HepG2 (cell line): ENCODE data around the gene ARPP21. TPM values are rescaled to one million over a fixed set of nuclear protein-coding genes. Genes with fewer than 3 reads are reported as not detected.

Source experiments
- ATAC-seq: fragments of 200-7000 bp; cut with Tn5 transposase; 3 replicates; pipeline ENCODE4 v1.9.1; 2020; ENCODE audit warnings: mild to moderate bottlenecking, moderate library complexity
- BruUV-seq: library from RNA; stranded (reverse); fragments of 400-500 nt; replicated peaks from 2 replicates; lab custom pipeline; 2021; lab: Mats Ljungman, UMichigan
- CTCF ChIA-PET: fragments of 300-600 bp; formaldehyde crosslinking; extraction: SDS; loops from one replicate; lab custom pipeline; 2021; ENCODE audit warnings: low total read pairs, inconsistent platforms, low intra/inter-chr PET ratio; lab: Yijun Ruan, JAX
- POLR2A ChIA-PET: fragments of 350-600 bp; sonication (Branson Sonifier 250); formaldehyde crosslinking; loops from one replicate; lab custom pipeline; 2020; ENCODE audit warnings: antibody characterized with exemption, inconsistent platforms; lab: Yijun Ruan, JAX
- DNase-seq: peaks from one replicate; pipeline ENCODE4 v3.0.0-alpha.2; 2015; ENCODE audit warnings: low spot score
- FAIRE-seq: peaks from 3 replicates; lab custom pipeline; 2011; peaks lifted over from hg19 to GRCh38; lab: Jason Lieb, UNC
- H2AFZ ChIP-seq: one replicate; pipeline ENCODE4 v1.6.1; 2011; ENCODE audit warnings: low read length, inconsistent platforms
- H3K27ac ChIP-seq: fragments of 300-600 bp; 3 replicates; pipeline ENCODE4 v1.8.0; 2011; ENCODE audit warnings: mixed run types, mild to moderate bottlenecking, mixed read lengths, low read length, inconsistent platforms; ENCODE audit not compliant: insufficient read depth; ENCODE audit errors: extremely low read length
- H3K27me3 ChIP-seq, 2 experiments: fragments of 200-600 bp in 1 of 2; 2 replicates in 1 of 2; 3 replicates in 1 of 2; pipeline versions ENCODE4 v1.6.0 to v1.8.0; 2011; ENCODE audit warnings: low read length in 2 of 2, mild to moderate bottlenecking in 2 of 2, moderate library complexity in 2 of 2, inconsistent platforms in 1 of 2; ENCODE audit not compliant: insufficient read depth in 2 of 2, control insufficient read depth in 1 of 2
- H3K36me3 ChIP-seq, 2 experiments: fragments of 200-600 bp in 1 of 2; replicated peaks in 1 of 2; 2 replicates in 1 of 2; 3 replicates in 1 of 2; pipeline versions ENCODE4 v1.5.1 to v1.8.0; 2011; ENCODE audit warnings: low read length in 2 of 2, inconsistent platforms in 1 of 2; ENCODE audit not compliant: insufficient read depth in 2 of 2, control insufficient read depth in 1 of 2
- H3K4me1 ChIP-seq: 2 replicates; pipeline ENCODE4 v1.5.1; 2012; ENCODE audit warnings: low read length, inconsistent platforms; ENCODE audit not compliant: insufficient read depth
- H3K4me2 ChIP-seq: 2 replicates; pipeline ENCODE4 v1.6.0; 2011; ENCODE audit warnings: low read depth, low read length, inconsistent platforms
- H3K4me3 ChIP-seq, 3 experiments: fragments of 200-600 bp in 1 of 3; sonication (generic), shearing (Covaris generic) in 1 of 3; replicated peaks in 1 of 3; 2 replicates each; pipeline ENCODE4 v1.5.1; 2011 to 2016; ENCODE audit warnings: low read length in 3 of 3, inconsistent platforms in 2 of 3, low read depth in 2 of 3, mild to moderate bottlenecking in 2 of 3, control low read depth in 1 of 3, mixed read lengths in 1 of 3; ENCODE audit not compliant: insufficient read depth in 1 of 3
- H3K79me2 ChIP-seq: one replicate; pipeline ENCODE4 v1.6.1; 2011; ENCODE audit warnings: low read length, inconsistent platforms; ENCODE audit not compliant: insufficient read depth
- H3K9ac ChIP-seq: 2 replicates; pipeline ENCODE4 v1.6.0; 2011; ENCODE audit warnings: mild to moderate bottlenecking, low read depth, low read length, inconsistent platforms; ENCODE audit not compliant: insufficient read depth
- H3K9me3 ChIP-seq: 2 replicates; pipeline ENCODE4 v1.5.1; 2012; ENCODE audit warnings: mild to moderate bottlenecking, low read length
- H4K20me1 ChIP-seq: 2 replicates; pipeline ENCODE4 v1.6.0; 2011; ENCODE audit warnings: inconsistent platforms, mild to moderate bottlenecking, low read length, moderate library complexity; ENCODE audit not compliant: insufficient read depth
- ERF ChIP-seq: IDR thresholded peaks from 2 replicates; pipeline ENCODE4 v1.6.1; 2018; ENCODE audit warnings: missing biosample characterization, missing genetic modification reagents
- SYNCRIP ChIP-seq: fragments of 200-400 bp; formaldehyde crosslinking; IDR thresholded peaks from 2 replicates; pipeline ENCODE4 v1.6.1; 2018; ENCODE audit warnings: mild to moderate bottlenecking, low read depth, low read length; ENCODE audit not compliant: insufficient read depth
- TEAD3 ChIP-seq: optimal IDR thresholded peaks from 2 replicates; pipeline ENCODE3; 2016; ENCODE audit warnings: borderline replicate concordance
- ZNF777 ChIP-seq: sonication (generic); formaldehyde crosslinking; IDR thresholded peaks from 2 replicates; pipeline ENCODE4 v1.4.0; 2020; ENCODE audit warnings: missing genetic modification reagents
- ZSCAN21 ChIP-seq: sonication (generic); formaldehyde crosslinking; IDR thresholded peaks from 2 replicates; pipeline ENCODE4 v1.8.0; 2022; ENCODE audit warnings: mild to moderate bottlenecking, missing genetic modification reagents, moderate library complexity, borderline replicate concordance
- WGBS: methylation state at CpG from one replicate; pipeline ENCODE4 v1.1.6; 2017; ENCODE audit warnings: low lambda C conversion rate; 5-methylcytosine and 5-hydroxymethylcytosine counted together
- in situ Hi-C: cut with HindIII; loops from 2 replicates; pipeline ENCODE4 v1.10.0; 2017; ENCODE audit warnings: low pct_unique_long_range_greater_than_20kb; ENCODE audit not compliant: extremely low pct_ligation_motif_present
- intact Hi-C: fragments of 100-400 bp; cut with micrococcal nuclease; formaldehyde crosslinking; loops from one replicate; pipeline ENCODE4 v1.10.0; 2022; ENCODE audit not compliant: unreplicated experiment
- polyA plus RNA-seq, 8 experiments: library from polyadenylated mRNA; depleted of rRNA in 3 of 8; stranded (reverse) in 7 of 8; unstranded in 1 of 8; fragments of >200 nt; fragmentation: Illumina TruSeq in 4 of 8; extraction: Trizol in 4 of 8; gene quantifications; 2 replicates each; pipeline versions ENCODE4 v1.2.1 to v1.2.3, GENCODE V29; 2011 to 2016; ENCODE audit warnings: low read depth in 4 of 8, missing spikeins in 1 of 8, mixed read lengths in 1 of 8; ENCODE audit not compliant: insufficient read depth in 1 of 8
- total RNA-seq, 5 experiments: library from RNA; depleted of rRNA; stranded (reverse); fragments of >200 nt; fragmentation: Illumina TruSeq; extraction: Trizol; gene quantifications; 2 replicates each; pipeline ENCODE4 v1.2.3, GENCODE V29; 2016; ENCODE audit warnings: low read depth in 1 of 5
- TF ChIP-seq, protein P1 (sequence below): sonication (generic); formaldehyde crosslinking; IDR thresholded peaks from 2 replicates; pipeline ENCODE4 v1.5.0; 2020; ENCODE audit warnings: mild to moderate bottlenecking, missing genetic modification reagents
- TF ChIP-seq, protein P2 (sequence below): sonication (generic); formaldehyde crosslinking; IDR thresholded peaks from 2 replicates; pipeline ENCODE4 v1.4.0; 2020; ENCODE audit warnings: missing genetic modification reagents
- TF ChIP-seq, protein P3 (sequence below): sonication (generic); formaldehyde crosslinking; IDR thresholded peaks from 2 replicates; pipeline ENCODE4 v1.8.1; 2023; ENCODE audit warnings: mild to moderate bottlenecking, missing genetic modification reagents, borderline replicate concordance

The ARPP21 gene
- total and polyA plus RNA-seq, 2 of the 13 experiments (the other 11 are each of a cell fraction or from before 2014, with no cell fraction given) = not detected

DNA sequence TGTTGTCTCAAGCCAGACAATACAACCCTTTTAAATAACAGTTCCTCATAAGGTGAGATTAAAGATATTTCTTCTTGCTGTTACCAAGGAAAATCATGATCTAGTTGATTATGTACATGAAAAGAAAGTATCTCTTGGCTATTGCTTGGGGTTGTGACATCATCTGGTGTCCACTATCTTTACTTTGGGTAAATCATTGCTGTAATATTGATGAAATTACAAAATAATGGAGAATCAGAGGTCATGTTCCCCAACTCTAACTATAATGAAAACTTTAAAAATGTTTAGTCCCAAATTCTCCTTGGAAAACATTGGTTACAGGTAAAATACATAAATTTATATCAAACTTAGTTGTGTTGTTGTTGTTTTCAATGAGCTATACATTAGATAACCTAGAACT is 142.2 kb downstream of the ARPP21 start (continued):
- TF ChIP-seq, protein P1, sequence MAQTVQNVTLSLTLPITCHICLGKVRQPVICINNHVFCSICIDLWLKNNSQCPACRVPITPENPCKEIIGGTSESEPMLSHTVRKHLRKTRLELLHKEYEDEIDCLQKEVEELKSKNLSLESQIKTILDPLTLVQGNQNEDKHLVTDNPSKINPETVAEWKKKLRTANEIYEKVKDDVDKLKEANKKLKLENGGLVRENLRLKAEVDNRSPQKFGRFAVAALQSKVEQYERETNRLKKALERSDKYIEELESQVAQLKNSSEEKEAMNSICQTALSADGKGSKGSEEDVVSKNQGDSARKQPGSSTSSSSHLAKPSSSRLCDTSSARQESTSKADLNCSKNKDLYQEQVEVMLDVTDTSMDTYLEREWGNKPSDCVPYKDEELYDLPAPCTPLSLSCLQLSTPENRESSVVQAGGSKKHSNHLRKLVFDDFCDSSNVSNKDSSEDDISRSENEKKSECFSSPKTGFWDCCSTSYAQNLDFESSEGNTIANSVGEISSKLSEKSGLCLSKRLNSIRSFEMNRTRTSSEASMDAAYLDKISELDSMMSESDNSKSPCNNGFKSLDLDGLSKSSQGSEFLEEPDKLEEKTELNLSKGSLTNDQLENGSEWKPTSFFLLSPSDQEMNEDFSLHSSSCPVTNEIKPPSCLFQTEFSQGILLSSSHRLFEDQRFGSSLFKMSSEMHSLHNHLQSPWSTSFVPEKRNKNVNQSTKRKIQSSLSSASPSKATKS (CRISPR knock-in tag) = no peak

DNA sequence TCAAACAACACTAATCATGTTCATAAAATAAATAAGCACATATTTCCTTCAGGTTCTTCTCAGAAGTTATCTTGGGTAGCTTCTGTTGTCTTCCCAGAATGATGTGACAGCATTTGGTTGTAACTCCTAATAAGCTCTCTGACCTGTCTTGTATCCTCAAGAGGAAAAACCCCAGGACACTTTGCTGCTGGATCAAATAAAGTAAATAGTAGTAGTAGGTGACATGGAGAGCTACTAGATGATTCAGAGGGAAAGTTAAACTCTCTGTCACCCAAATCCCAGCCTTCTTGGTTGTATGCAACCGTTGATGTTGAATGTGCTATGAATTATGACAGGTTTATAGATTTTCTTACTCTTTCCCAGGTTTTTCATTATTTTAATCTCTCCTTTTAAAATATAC is 143.0 kb downstream of the ARPP21 start:
- in situ Hi-C loops = no loop called here
- CTCF ChIA-PET = no interaction called here

More for the DNA sequence above, 143.0 kb downstream of the ARPP21 start:
- no peak overlapping the region for H3K9ac ChIP-seq
- no peak overlapping the region for H3K4me2 ChIP-seq
- BruUV-seq = no TSS peak
- no peak overlapping the region for H3K4me3 ChIP-seq
- POLR2A ChIA-PET = no interaction called here
- no peaks in the 10 kb centered on the region for H3K4me1 ChIP-seq
- H3K27ac ChIP-seq = no peak overlapping the region
- whole genome bisulfite sequencing = 6% methylated on average over 1 of the region's 1 CpG
- intact Hi-C loops = no loop called here
- no peak for ATAC-seq
- no peaks in the 10 kb centered on the region for H4K20me1 ChIP-seq
- FAIRE-seq = no peak
- H3K79me2 ChIP-seq = no peaks in the 10 kb centered on the region
- no peaks in the 10 kb centered on the region for H3K36me3 ChIP-seq
- H2AFZ ChIP-seq = no peak overlapping the region
- H3K27me3 ChIP-seq = no peaks in the 10 kb centered on the region; a peak in 1 of 5 replicates
- H3K9me3 ChIP-seq = peaks cover 15% of the 10 kb centered on the region
- TF ChIP-seq ZNF777 (CRISPR knock-in tag) = no peak
- no peak for TF ChIP-seq ERF (CRISPR knock-in tag)
- TF ChIP-seq, protein P2, sequence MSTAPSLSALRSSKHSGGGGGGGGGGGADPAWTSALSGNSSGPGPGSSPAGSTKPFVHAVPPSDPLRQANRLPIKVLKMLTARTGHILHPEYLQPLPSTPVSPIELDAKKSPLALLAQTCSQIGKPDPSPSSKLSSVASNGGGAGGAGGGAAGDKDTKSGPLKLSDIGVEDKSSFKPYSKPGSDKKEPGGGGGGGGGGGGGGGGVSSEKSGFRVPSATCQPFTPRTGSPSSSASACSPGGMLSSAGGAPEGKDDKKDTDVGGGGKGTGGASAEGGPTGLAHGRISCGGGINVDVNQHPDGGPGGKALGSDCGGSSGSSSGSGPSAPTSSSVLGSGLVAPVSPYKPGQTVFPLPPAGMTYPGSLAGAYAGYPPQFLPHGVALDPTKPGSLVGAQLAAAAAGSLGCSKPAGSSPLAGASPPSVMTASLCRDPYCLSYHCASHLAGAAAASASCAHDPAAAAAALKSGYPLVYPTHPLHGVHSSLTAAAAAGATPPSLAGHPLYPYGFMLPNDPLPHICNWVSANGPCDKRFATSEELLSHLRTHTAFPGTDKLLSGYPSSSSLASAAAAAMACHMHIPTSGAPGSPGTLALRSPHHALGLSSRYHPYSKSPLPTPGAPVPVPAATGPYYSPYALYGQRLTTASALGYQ = no peak
- TF ChIP-seq ZSCAN21 (CRISPR knock-in tag) = no peak
- TF ChIP-seq TEAD3 = no peak
- no peak for TF ChIP-seq SYNCRIP
- TF ChIP-seq, protein P3, sequence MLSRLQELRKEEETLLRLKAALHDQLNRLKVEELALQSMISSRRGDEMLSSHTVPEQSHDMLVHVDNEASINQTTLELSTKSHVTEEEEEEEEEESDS (CRISPR knock-in tag) = no peak
- no peak for DNase-seq
